ENCODE data around the gene PIN4.

The PIN4 gene

DNA sequence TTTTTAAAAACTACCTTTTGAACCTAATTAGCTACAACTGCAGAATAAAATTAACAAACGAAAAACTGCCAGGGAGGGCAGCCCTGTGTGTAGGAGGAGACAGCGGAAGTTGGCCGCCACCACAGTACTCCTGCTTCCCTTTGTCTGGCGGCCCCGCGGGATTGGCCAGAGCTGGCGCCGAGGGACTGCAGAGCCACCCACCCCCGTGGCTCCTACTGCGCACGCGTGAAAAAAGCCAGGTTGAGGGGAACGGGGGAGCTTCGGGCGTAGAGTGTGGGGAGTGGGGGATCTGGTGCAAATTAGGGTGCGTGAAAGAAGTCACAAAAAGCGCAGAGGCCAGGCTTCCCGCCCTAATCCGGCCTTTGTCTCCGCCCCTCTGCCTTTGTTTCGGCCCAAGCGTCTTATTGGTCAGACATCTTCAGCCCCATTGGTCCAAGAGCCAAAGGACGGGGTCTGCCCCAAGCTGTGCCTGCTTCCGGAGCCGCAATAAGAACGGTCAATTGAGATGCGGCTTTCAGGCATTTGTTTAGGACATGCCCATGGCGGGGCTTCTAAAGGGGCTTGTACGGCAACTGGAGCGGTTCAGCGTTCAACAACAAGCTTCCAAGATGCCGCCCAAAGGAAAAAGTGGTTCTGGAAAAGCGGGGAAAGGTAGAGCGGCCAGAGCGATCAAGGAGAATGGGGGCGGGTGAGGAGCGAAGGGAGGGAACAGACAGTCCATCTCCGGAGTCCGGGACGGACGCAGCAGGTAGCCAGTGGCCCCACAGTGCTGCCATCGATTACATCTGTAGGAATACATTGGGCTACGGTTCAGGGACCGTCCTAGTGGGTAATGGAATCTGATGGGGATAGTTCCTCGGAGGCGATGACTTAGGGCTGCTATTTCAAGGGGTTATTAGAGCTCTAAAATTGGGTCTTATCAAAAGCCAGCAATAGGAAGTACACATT is at the start of gene PIN4:
PIN4 (plus strand) TSS at position 580 of the 948 bp plus-strand sequence; CDS start at position 609, 29 bp downstream.
- TF ChIP-seq, protein P1, sequence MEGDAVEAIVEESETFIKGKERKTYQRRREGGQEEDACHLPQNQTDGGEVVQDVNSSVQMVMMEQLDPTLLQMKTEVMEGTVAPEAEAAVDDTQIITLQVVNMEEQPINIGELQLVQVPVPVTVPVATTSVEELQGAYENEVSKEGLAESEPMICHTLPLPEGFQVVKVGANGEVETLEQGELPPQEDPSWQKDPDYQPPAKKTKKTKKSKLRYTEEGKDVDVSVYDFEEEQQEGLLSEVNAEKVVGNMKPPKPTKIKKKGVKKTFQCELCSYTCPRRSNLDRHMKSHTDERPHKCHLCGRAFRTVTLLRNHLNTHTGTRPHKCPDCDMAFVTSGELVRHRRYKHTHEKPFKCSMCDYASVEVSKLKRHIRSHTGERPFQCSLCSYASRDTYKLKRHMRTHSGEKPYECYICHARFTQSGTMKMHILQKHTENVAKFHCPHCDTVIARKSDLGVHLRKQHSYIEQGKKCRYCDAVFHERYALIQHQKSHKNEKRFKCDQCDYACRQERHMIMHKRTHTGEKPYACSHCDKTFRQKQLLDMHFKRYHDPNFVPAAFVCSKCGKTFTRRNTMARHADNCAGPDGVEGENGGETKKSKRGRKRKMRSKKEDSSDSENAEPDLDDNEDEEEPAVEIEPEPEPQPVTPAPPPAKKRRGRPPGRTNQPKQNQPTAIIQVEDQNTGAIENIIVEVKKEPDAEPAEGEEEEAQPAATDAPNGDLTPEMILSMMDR (conservative IDR thresholded peaks at IDR 0.05; ENCODE audit: low read depth): no peak
- ChIA-PET CTCF (no interaction called here), POLR2A (ENCODE audit: low non-redundant PET) (interaction anchor here (0.6 kb wide), 1 partner anchor 9 kb away, joined by 4 read pairs; no protein-coding TSS in a partner anchor)
- peak; percentile 80 for DNase-seq (ENCODE audit: low spot score)
- peak within 1 kb of the TSS; percentile 92 for H3K27ac ChIP-seq

DNA sequence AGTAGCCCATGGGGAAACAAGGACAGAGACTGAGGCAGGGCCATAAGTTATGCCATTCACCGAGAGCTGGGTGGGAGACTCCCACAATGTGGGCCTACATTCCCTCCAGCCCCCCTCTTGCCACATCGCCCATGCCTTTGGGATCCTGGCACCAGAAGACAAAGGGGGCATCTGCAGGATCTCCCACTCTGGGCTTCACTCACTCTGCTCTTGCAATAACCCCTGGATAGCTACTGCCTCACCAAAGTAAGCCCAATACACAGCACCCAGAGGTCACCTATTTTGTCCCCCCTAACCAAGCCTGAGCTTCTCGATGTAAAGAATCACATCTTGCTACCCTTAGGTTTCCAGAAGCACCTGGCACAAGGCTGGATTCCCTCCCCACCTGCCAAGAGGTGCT is 49.1 kb upstream of the PIN4 start:
- H3K27ac ChIP-seq: no peak overlapping the region
- TF ChIP-seq, protein P1 (conservative IDR thresholded peaks at IDR 0.05; ENCODE audit: low read depth): no peak
- ChIA-PET CTCF (interaction anchor here (0.6 kb wide), 1 partner anchor 584 kb away, joined by 3 read pairs; no protein-coding TSS in a partner anchor), POLR2A (ENCODE audit: low non-redundant PET) (no interaction called here)
- no peak for DNase-seq (ENCODE audit: low spot score)

DNA sequence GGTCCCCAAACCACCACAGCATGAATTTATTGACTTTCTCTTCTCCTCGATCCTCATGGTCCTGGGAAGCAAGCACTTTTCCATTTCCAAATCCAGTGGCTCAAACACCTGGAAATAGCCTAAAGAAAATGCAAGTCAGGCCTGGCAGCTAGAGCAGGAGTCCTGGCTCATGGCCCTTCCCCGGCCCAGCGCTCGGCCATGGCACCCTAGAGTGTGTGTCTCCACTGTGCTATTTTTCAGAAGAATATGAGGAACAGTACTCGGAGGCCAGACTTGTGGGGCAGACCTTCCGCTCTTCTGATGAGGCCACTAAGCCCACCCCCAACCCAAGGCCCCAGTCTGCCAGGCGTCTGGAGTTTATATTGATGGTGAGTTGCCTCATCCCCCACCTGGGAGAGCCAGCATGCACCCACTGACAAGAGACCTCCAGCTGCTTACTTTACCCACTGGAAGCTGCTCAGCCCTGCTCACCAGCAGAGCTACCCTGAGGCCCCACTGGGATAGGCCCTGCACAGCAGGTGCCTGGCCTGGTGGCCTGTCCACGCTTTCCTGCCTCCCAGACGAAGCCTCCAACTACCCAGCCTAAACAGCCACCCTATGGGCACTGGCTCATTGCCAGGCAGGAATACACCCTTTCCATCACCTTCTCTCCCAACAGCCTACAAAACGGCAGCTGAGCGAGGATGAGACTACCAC is 47.6 kb upstream of the PIN4 start:
- no peak overlapping the region for H3K27ac ChIP-seq
- no peak for DNase-seq (ENCODE audit: low spot score)
- ChIA-PET CTCF (no interaction called here), POLR2A (ENCODE audit: low non-redundant PET) (no interaction called here)
- TF ChIP-seq, protein P1 (conservative IDR thresholded peaks at IDR 0.05; ENCODE audit: low read depth): no peak

DNA sequence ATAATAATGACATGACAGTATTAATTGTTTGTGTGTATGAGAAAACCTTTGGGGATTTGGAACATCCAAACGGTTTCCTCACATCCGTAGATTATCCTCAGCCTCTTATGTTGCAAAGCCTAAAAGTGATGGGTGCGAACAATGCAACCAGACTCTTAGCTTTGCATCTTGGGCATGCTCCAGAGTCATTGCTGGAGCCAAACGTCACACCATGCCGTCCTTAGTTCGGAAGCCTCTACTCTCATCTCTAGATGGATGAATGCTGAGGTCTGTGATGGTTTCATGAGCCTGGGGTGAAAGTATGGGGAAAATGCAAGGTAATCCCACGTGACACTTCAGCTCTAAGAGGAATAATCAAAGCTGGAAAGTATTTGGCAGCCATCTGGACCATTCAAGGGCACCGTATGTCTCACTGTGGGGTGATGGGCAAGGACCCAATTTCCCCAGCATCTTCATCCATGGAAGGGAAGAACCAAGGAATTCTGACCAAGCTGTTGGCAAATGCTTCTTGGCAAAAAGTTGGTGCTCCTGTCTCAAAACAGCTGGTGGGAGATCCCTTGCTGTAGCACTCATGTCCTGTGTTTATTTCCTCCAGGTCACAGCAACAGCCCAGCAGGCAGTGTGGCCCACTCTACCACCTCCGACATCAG is 43.6 kb upstream of the PIN4 start:
- TF ChIP-seq, protein P1 (conservative IDR thresholded peaks at IDR 0.05; ENCODE audit: low read depth): no peak
- no peak overlapping the region for H3K27ac ChIP-seq
- no peak for DNase-seq (ENCODE audit: low spot score)
- CTCF ChIA-PET: no interaction called here
- POLR2A ChIA-PET (ENCODE audit: low non-redundant PET): no interaction called here

DNA sequence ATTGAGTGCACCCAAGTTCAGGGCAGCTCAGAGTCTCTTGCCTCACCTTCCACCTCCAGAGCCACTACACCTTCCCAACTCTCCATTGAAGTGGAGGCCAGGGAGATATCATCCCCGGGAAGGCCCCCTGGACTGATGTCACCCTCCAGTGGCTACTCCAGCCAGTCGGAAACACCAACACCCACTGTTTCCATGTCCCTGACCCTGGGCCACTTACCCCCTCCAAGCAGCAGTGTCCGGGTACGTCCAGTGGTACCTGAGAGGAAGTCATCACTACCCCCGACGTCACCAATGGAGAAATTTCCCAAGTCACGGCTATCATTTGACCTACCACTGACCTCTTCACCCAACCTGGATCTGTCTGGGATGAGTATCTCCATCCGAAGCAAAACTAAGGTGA is 42.0 kb upstream of the PIN4 start:
- ChIA-PET CTCF (no interaction called here), POLR2A (ENCODE audit: low non-redundant PET) (no interaction called here)
- DNase-seq (ENCODE audit: low spot score): no peak
- TF ChIP-seq, protein P1 (conservative IDR thresholded peaks at IDR 0.05; ENCODE audit: low read depth): no peak
- no peak overlapping the region for H3K27ac ChIP-seq

DNA sequence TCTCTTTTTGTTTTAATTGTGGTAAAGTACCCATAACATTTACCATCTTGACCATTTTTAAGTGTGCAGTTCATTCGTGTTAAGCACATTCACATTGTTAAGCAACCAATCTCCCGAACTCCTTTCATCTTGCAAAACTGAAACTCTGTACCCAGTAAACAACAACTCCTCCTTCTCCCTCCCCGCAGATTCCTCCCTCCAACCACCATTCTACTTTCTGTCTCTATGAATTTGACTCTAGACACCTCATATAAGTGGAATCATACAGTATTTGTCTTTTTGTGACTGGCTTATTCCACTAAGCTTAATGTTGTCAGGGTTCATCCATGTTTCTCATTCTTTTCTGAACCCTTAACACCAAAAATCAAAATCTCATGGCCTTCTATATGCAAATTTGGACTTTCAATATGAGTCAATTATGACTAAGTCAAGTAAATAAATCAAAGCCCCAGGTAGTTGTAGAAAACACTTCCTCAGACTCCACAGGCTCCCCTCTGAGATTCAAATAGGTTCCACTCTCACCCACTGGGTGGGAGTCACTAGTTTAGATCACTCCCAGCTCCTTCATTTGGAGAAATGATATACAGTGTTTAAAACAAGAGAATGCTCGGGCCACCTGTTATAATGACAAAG is 40.1 kb upstream of the PIN4 start:
- TF ChIP-seq, protein P1 (conservative IDR thresholded peaks at IDR 0.05; ENCODE audit: low read depth): no peak
- CTCF ChIA-PET: no interaction called here
- POLR2A ChIA-PET (ENCODE audit: low non-redundant PET): no interaction called here
- DNase-seq (ENCODE audit: low spot score): no peak
- no peak overlapping the region for H3K27ac ChIP-seq
